HG03521 (cell line): Measurements from ENCODE around the gene BRSK2.

ENCODE experiments used
- ATAC-seq: cut with Tn5 transposase; IDR thresholded peaks from one replicate; pipeline ENCODE4 v1.9.1; 2021; ENCODE audit warnings: mild to moderate bottlenecking, moderate library complexity; ENCODE audit not compliant: unreplicated experiment

The BRSK2 gene

DNA sequence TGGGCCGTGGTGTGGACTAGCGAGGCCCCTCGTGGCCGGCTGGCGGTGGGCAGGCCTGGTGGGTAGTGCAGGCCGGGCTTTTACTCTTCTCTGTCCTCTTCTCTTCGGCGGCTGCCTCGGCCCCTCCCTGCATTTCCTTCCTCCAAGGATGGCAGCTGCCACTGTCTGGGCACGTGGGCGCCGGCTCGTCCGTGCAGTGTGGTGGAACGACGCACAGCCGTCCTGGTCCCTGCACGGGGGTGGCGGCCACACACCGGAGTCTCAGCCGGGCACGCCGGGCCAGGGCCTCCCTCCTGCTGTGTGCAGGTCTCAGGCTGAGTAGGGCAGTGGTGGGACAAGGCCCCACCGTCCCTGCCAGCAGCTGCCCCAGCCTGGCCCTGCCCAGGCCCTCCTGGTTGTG is 59.1 kb downstream of the BRSK2 start:
- ATAC-seq = no peak

DNA sequence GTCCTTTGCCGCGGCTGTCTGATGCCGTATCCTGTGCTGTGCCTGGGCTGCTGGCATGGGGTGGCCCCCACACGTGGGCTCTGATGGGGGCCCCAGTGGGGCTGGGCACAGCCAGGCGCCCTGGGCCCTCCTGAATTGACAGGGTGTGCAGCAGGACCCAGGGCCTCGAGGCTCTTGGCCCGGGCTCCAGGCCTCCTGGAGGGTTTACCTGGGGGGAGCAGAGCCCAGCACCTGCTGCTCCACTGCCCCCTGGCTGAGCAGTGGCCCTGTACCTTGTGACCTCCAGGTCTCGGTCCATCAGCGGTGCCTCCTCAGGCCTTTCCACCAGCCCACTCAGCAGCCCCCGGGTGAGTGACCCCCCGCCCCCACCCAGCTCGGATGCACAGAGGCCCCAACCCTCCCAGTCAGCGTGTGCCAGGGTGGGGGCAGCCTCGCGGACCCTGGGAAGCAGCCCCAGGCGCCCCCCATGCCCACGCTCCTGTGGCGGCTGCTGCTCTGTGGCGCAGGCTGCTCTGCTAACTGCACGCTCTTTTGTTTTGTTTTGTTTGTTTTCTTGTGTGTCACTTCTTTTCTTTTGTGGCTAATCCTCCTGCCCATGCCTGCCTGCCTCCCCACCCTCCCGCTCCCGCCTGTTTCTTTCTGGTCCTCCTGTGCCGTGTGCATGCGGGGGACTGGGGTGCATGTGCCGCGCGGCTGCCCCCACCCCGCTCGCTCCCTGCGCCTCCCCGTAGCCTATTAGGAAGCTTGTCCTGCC is 59.9 kb downstream of the BRSK2 start:
- no peak for ATAC-seq

DNA sequence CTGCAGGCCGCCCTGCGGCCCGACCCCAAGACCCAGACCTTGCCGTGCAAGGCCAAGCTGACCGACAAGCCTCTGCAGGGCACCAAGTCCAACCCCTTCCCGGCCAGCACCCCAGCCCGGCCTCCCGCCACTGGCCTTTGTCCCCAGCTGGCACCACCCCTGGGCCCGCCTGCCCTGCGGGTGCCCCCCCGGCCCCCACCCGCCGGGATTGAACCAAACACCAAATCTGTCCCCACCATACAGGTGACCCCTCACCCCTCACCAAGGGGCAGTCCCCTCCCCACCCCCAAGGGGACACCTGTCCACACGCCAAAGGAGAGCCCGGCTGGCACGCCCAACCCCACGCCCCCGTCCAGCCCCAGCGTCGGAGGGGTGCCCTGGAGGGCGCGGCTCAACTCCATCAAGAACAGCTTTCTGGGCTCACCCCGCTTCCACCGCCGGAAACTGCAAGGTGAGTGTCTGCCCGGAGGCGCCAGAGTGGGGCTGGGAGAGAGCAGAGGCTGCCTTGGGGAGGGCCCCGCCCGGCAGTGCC is 60.7 kb downstream of the BRSK2 start:
- ATAC-seq = no peak

DNA sequence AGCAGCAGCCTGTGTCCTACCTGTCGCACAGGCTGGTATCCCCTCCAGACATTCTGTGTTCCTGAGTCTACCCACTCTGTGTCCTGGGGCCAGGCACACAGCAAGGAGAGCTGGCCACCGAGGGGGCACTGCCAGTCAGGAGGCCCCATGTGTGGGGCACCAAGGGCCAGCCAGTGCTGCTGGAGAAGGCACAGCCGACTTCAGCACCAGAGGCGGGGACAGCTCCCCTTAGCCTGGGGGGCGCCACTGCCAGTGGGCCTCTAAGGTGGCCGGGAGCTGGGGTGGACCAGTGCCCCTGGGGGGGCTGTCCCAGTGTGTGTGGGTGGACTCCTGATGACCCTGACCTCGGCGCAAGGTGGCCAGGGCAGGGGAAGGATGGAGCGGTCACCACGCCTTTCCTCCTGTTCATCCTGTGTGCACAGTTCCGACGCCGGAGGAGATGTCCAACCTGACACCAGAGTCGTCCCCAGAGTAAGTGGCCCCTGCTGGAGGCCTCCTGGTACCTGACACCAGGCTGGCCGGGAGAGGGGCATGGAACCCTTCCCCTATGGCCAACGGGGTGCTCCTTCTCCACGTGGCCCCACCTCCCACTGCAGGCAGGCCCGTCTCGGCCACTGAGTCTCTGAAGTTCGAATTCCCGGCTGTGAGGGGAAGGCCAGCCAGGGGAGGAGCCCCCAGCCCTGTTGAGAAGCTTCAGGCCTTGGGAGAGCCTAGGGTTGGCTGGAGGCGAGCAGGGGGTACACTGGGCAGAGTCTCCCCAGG is 61.4 kb downstream of the BRSK2 start:
- no peak for ATAC-seq

DNA sequence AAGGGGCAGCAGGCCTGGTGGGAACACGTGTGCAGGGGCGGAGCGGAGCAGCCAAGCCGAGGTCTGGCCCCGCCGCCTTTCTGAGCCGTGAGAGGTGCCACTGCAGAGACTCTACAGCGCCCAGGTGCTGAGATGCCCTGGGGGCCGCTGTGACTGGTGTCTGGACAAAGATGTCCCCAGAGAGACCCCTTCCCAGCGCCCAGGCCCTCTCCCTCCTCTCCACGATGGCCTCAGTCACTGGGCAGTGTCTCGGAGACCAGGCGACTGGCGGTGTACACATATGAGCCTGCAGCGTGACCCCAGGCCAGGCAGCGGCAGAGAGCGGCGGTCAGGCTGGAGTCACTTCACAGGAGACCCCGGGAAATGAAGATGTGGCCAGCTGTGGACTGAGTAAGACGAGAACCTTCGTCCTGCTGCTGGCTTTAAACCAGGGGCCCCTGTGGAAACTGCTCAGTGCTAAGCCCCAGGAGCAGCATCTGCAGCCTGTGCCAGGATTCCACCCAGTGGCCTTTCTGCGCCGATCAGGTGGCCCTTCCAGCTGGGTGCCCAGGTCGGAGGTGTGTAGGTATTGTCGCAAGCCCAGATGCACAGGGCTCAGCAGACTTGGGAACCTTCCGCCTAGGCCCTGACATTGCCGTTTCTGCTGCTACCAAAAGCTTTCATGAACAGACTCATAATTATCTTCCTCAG is 62.2 kb downstream of the BRSK2 start:
- ATAC-seq = no peak

DNA sequence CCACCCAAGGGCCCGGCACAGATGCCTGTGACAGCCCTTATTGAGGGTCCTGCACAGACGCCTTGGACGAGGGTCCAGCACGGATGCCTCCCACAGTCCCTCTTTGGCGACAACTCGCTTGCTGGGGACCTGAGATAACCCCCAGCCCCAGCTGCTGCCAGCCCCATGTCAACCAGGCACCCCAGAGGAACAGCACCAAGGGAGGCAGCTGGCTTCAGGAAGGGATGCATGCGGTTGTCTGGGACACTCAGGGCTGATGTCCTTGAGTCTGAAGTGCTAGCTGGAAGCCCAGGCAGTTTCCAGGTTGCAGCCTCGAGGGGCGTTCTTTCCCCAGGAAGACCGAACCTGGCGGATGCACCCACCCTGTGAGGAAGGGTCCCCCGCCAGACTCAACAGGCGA is 63.0 kb downstream of the BRSK2 start:
- no peak for ATAC-seq

DNA sequence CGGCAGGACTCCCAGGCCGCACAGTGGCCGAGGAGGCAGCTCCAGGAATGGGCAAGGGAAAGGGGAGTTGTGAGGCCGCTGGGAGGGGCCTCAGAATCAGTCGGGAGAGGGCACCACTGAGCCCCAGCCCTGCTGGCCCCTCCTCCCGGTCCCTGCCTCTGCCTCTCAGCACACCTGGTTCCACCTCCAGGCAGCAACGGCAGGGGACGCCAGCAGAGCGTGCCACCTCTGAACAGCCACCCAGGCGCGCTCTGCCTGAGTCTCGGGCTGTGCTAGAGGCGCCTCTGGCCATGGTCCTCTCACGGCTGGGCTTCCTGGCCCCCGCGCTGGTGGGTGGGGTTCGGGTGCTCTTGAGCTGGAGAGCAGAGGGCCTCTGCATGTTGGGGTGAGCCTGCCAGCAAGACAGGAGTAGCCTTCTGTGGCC is 63.9 kb downstream of the BRSK2 start:
- no peak for ATAC-seq

DNA sequence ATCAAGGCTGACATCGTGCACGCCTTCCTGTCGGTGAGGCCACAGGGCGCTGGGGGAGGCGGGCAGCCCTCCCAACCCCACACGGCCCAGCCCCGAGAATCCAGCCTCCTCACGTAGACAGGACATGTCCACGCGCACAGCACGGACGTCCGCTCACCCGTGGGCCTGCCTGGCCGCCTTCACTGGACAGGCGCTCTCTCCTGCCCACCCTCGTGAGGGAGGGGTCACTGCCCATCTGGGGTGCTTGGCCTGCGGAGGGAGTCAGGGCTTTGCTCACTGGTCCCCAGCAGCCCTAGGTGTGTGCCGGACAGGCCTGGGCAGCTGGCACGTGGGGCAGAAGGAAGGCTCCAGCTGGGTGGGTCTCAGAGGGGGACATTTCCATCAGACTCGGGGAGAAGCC is 64.8 kb downstream of the BRSK2 start:
- no peak for ATAC-seq

DNA sequence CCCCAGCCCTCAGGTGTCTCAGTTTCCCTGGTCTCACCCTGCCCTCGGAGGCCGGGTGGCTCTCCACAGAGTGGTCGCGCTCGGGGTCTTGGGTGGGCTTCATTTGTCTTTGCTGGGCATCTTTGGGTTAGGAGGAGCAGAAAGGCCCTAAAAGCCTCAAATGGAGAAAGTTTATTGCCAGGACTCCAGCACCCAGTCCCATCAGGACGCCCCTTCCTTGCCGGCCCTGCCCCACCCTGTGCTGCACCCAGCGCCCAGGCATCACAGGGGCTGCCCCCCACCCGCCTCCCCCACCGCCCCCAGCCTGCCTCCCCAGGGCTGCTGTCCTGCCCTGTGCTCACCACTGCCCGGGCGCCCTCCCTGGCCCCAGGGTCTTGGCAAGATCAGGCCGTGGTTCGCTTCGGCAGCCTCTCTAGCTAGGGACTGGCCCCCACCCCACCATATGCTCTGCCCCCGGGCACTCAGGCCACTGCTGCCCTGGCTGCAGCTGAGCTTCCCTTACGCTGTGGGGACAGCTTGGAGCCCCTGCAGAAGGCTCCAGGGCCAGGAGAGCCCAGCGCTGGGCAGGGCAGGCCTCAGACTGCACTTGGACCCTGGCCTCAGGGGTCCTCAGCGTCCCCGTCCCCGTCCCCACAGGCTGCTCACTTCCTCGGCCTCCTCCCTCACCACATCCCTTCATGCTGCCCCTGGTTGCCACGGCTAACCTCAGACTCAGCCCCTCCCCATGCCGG is 65.5 kb downstream of the BRSK2 start:
- no peak for ATAC-seq

DNA sequence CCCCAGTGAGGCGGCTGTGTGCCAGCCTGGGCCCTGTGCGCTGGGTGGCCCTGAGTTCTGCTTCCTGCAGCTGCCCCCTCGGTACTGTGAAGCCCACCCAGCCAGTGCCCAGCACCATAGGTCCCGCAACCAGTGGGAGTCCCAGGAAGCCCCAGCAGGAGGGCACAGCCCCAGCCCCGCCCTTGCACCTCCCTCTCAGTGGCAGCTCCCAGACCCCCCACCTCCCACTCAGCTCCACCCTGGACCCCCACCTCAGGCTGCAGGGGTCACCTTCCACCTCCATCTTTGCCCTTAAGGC is 66.0 kb downstream of the BRSK2 start:
- no peak for ATAC-seq

DNA sequence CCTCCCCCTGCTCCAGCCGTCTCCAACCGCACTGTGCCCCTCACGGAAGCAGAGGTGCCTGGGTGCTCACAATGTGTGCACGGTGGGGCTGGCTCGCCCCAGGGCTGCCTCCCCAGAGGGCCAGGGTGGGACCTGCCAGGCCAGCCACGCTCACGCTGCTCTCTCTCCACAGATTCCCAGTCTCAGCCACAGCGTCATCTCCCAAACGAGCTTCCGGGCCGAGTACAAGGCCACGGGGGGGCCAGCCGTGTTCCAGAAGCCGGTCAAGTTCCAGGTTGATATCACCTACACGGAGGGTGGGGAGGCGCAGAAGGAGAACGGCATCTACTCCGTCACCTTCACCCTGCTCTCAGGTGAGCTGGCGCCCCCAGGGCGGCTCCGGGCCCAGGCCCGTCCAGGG is 66.4 kb downstream of the BRSK2 start:
- no peak for ATAC-seq

DNA sequence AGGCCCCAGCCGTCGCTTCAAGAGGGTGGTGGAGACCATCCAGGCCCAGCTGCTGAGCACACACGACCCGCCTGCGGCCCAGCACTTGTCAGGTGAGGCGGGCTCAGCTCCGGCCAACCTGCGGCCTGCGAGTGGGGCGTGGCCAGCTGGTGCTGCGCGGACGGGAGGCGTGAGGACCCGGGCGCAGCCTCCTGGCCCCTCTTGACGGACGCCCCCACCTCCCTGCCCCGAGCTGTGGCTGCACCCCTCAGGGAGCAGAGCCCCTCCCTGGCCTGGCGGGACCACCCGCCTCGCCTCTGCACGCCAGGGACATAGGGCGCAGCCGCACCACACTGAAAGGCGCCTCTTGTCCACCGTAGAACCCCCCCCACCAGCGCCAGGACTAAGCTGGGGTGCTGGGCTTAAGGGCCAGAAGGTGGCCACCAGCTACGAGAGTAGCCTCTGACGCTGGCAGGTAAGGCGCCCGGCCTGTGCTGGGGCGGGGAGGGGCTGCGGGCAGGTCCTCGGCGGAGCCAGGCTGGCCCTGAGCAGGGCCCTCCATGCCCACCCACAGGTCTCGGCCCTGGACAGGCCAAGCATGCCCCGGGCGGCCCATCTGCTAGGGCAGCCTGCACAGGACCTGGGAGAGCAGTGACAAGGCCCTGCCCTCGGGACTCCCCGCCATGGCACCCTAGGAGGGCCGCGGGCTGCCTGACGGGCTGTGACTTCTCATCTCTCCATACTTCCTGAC is 67.0 kb downstream of the BRSK2 start:
- no peak for ATAC-seq

DNA sequence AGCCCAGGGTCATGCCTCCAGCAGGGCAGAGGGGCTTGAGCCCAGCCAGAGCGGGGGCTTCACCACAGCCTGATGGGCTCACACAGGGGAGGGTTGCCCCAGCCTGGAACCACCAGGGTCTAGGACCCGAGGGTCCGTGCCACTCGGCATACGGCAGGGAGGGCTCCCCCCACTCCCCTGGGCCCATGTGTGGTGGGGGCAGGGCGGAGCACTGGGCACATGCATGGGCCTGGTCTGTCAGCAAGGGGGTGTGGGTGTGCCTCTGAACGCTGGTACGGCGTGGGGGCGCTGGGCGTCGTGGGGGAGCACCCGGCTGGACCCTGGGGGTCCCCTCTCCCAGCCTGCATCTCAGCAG is 67.6 kb downstream of the BRSK2 start:
- ATAC-seq = no peak

DNA sequence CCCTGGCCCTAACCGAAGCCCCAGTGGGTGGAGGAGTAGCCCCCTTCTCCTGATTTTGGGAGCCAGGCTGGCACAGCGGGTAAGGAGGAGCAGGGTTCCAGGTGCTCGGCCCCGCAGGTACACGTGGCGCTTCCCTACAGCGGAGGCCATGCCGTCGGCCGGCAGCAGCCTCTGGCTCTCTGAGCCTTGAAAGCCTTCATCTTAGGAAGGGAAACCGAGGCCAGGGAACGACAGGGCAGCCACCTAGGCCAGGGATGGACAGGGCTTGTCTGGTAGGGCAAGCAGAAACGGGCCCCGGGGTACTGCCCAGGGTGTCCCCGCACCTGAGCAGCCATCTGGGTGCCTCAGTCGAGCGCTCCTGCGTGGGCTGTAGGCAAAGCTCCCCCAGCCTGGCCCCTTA is 68.1 kb downstream of the BRSK2 start:
- no peak for ATAC-seq

DNA sequence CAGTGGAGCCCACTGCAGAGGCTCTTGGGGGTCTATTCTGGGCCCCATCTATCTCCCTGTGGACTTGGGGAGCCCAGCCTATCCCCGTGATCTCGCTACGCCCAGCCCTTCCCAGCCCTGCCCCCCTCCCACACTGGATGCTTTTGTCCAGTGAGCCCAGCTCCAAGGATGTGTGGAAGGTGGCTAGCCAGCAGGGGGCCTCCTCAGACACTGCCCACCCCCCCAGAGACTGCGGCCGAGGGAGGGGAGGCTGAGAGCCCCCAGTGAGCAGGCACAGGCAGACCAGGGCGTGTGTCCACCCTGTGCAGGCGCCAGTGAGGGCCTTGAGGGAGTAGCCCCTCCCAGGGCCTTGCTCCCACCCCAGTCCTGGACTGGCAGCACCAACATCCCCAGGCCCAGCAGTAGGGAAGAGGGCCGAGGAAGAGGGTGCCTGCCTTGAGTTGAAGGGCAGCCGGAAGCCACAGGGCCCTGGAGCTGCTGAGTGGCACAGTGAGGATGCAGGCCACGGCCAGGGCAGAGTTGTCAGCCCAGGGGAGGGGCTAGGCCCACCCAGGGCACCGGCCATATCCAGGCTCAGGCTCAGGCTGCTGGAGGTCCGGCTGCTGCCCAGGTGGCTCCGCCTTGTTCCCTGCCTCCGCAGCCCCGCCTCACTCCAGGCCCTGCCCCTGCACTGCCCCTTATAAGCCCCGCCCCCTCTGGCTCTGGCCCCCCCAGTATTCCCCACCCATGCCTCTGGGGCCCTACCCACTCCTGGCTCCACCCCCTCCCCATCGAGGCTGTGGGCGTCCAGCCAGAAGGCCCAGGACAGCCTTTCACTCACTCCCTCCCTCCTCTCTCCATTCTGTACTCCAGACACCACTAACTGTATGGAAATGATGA is 68.8 kb downstream of the BRSK2 start:
- ATAC-seq = no peak

DNA sequence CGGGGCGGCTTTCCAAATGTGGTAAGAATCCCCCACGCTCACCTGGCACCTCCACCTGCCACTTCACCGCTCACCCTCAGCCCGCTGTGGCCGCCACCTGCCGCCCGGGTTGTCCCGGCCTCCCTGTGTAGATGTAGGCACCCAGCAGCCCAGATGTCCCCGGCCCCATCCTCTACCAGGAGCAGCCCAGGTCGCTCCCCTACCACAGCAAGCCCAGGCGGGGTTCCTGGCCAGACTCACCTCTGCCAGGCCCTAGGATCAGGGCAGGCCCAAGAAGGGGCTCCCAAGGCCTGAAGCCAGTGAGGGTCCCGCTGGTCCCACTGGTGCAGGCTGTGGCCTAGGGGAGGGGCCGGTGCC is 69.5 kb downstream of the BRSK2 start:
- no peak for ATAC-seq

DNA sequence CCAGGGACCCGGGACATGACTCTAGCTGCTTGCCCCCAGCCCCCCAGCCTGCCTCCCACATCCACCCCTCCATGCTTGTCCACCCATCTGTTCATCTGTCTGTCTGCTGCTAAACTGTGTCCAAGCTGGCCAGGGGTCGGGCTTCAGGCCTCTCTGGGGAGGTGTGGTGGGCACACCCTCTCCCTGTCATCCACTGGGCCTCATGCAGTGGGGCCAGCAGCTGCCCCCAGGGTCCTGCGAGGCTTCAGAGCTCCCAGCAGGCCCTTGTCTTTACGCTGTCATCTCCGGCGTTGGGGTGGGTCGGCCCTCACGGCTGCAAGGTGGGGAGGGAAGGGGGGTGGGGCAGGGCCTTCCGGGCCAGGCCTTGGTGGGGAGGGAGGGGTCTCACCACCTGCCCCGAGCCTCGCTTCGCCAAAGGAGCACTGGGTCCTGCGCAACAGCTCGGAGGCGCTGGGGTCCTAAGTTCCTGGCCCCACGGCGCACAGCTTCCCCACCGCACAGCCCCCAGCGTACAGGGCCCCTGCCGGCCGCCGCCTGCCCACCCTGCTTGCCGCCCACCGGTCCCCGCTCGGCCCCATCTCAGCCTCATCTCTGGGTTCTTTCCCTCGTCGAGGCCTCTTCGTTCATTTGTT is 70.1 kb downstream of the BRSK2 start:
- no peak for ATAC-seq

DNA sequence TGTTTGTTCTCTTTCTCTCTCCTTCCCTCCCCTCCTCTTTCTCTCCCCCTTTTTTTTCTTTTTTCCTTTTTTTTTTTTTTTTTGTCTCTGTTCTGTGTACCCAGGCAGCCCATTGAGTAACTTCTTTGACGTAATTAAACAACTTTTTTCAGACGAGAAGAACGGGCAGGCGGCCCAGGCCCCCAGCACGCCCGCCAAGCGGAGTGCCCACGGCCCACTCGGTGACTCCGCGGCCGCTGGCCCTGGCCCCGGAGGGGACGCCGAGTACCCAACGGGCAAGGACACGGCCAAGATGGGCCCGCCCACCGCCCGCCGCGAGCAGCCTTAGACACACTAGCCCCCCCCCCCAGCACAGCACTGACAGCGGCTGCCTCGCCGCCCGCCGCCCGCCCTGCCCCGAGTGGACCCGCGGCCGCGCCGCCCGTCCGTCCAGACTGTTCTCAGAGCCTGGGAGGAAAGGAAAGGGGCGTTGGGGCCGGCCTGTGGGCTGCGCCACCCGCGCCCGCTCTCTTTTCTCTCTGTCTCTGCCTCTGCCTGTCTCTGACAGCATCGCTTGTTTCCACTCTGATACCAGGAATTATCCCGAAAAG is 70.8 kb downstream of the BRSK2 start:
- ATAC-seq = no peak
